ENCODE data around the gene THRB.

The THRB gene

GRCh38 chr3:24506966-24507775 lies 12.5 kb upstream of the THRB start:
- Histone ChIP-seq H3K9me3 (ENCODE audit: insufficient read depth, low read length) (no peaks in the 10 kb centered on the region), H4K20me1 (ENCODE audit: low read depth, low read length) (no peaks in the 10 kb centered on the region), H3K27ac (ENCODE audit: low read depth, low read length) (no peak overlapping the region), H3K36me3 (ENCODE audit: low read length) (no peaks in the 10 kb centered on the region), H3K27me3 (ENCODE audit: low read length) (no peaks in the 10 kb centered on the region), H2AFZ (ENCODE audit: low read depth, low read length, severe bottlenecking) (no peak overlapping the region), H3F3A (ENCODE audit: insufficient read depth) (no peaks in the 10 kb centered on the region), H3K9me2 (replicated peaks; ENCODE audit: insufficient read depth, low read length) (no peaks in the 10 kb centered on the region), H3K4me2 (ENCODE audit: low read depth, low read length, poor library complexity, severe bottlenecking) (no peak overlapping the region), H3K9ac (ENCODE audit: low read length) (no peak overlapping the region), H3K4me3 (ENCODE audit: insufficient read depth, low read length, poor library complexity, severe bottlenecking) (no peak overlapping the region), H3K79me2 (ENCODE audit: insufficient read depth, low read length) (no peaks in the 10 kb centered on the region)
- TF ChIP-seq CTCF (IDR thresholded peaks at IDR 0.05; ENCODE audit: insufficient read depth, low read length, poor library complexity, severe bottlenecking): no peak
- TF ChIP-seq EZH2phosphoT487 (conservative IDR thresholded peaks at IDR 0.05; ENCODE audit: low read length): no peak

GRCh38 chr3:24505691-24506550 lies 11.3 kb upstream of the THRB start:
- no peak overlapping the region for H2AFZ ChIP-seq (ENCODE audit: low read depth, low read length, severe bottlenecking)

GRCh38 chr3:24504772-24505171 lies 10.1 kb upstream of the THRB start:
- TF ChIP-seq EZH2phosphoT487 (conservative IDR thresholded peaks at IDR 0.05; ENCODE audit: low read length) (no peak), CTCF (IDR thresholded peaks at IDR 0.05; ENCODE audit: insufficient read depth, low read length, poor library complexity, severe bottlenecking) (no peak)
- Histone ChIP-seq H3K79me2 (ENCODE audit: insufficient read depth, low read length) (no peaks in the 10 kb centered on the region), H3K9ac (ENCODE audit: low read length) (no peak overlapping the region), H4K20me1 (ENCODE audit: low read depth, low read length) (no peaks in the 10 kb centered on the region), H3K9me2 (replicated peaks; ENCODE audit: insufficient read depth, low read length) (no peaks in the 10 kb centered on the region), H3K27me3 (ENCODE audit: low read length) (no peaks in the 10 kb centered on the region), H3F3A (ENCODE audit: insufficient read depth) (no peaks in the 10 kb centered on the region), H3K4me3 (ENCODE audit: insufficient read depth, low read length, poor library complexity, severe bottlenecking) (no peak overlapping the region), H3K27ac (ENCODE audit: low read depth, low read length) (no peak overlapping the region), H3K9me3 (ENCODE audit: insufficient read depth, low read length) (no peaks in the 10 kb centered on the region), H3K4me2 (ENCODE audit: low read depth, low read length, poor library complexity, severe bottlenecking) (no peak overlapping the region), H2AFZ (ENCODE audit: low read depth, low read length, severe bottlenecking) (no peak overlapping the region), H3K36me3 (ENCODE audit: low read length) (no peaks in the 10 kb centered on the region)

More at GRCh38 chr3:24505691-24506550, 11.3 kb upstream of the THRB start:
- Histone ChIP-seq H3K4me2 (ENCODE audit: low read depth, low read length, poor library complexity, severe bottlenecking) (no peak overlapping the region), H3K9ac (ENCODE audit: low read length) (no peak overlapping the region), H3K9me2 (replicated peaks; ENCODE audit: insufficient read depth, low read length) (no peaks in the 10 kb centered on the region), H3K36me3 (ENCODE audit: low read length) (no peaks in the 10 kb centered on the region), H3K4me3 (ENCODE audit: insufficient read depth, low read length, poor library complexity, severe bottlenecking) (no peak overlapping the region), H3K9me3 (ENCODE audit: insufficient read depth, low read length) (no peaks in the 10 kb centered on the region), H3K27me3 (ENCODE audit: low read length) (no peaks in the 10 kb centered on the region), H3K79me2 (ENCODE audit: insufficient read depth, low read length) (no peaks in the 10 kb centered on the region), H4K20me1 (ENCODE audit: low read depth, low read length) (no peaks in the 10 kb centered on the region), H3F3A (ENCODE audit: insufficient read depth) (no peaks in the 10 kb centered on the region), H3K27ac (ENCODE audit: low read depth, low read length) (no peak overlapping the region)
- TF ChIP-seq EZH2phosphoT487 (conservative IDR thresholded peaks at IDR 0.05; ENCODE audit: low read length) (no peak), CTCF (IDR thresholded peaks at IDR 0.05; ENCODE audit: insufficient read depth, low read length, poor library complexity, severe bottlenecking) (no peak)

All from SU-DHL-6 (cell line).